ENCODE measurements around the gene ALKBH1.
"Not testable (repeated sequence)": the region's sequence is repeated elsewhere in the genome, so short reads cannot be mapped to it uniquely, and the experiment has no call there.

The ALKBH1 gene

DNA sequence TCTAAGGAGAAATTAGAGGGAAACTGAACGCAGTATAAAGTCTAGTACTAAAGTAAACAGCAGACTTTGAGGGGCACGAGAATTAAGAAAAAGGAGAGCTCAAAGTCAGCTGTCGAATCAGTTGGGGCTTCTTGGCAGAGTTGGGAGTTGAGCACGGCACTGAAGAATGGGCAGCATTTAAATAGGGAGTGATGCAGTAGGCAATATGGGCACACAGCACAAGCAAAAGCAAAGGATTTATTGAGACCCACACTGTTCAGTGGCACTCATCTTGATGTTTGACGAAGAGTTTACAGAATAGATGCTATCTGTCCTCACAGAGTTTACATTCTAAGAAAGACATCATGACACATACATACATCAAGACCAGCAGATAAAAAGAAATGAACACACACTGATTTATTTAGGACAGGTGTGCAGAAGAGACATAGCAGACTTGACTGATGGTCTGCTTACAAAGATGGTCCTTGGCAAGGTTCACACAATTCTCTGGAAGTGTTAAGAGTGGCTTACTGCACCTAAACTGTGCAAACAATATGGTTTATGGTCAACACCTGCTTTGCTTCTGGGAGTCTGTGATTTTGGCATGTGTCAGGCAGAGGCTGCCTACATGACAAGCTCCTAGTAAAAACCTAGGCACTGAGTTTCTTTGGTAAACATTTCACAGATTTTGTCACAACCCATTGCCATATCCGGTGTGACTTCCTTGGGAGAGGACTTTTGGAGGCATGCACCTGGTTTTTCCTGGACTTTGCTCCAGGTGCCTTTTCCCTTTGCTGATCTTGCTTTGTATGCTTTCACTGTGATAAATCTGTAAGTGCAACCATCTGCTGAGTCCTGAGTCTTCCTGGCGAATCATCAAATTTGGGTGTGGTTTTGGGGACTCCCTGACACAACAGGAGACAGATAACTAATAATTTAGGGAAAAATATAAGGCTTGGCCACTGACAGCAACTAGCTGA is 26.3 kb downstream of the ALKBH1 start:
- in situ Hi-C loops (cut with MboI; ENCODE audit: low sequenced_read_pairs): no loop called here

DNA sequence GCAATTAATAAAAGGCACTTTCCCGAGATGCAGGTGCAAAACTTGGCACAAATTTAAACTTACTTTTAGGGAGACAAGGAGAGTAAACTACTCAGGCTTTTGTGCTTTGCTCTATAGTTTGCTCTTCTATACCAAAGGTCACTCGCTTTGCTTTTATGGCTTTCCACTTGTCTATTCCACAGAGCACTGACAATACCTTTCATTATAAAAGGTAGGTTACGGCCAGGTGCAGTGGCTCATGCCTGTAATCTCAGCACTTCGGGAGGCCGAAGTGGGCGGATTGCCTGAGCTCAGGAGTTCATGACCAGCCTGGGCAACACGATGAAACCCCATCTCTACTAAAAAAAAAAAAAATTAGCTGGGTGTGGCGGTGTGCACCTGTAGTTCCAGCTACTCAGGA is 32.9 kb downstream of the ALKBH1 start:
- in situ Hi-C loops (cut with MboI; ENCODE audit: low sequenced_read_pairs): no loop called here

DNA sequence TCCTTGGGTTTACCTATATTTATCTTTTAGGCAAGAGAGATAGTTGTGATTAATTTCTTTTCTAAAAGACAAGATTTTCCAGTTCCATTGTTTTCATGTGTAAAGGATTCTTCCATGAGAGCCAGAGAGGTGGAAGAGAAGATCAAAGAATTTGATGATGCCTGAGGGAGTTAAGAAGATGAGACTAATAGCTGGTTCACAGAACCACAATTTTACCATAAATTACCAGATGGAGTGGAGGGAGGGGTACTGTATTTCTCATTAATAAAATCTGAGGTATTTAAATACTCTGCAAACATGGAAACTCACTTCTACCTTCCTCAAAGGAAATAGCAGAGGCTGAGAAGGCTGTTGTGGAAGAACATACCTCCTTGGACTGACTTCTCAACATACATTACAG is 34.6 kb downstream of the ALKBH1 start:
- in situ Hi-C loops (cut with MboI; ENCODE audit: low sequenced_read_pairs): no loop called here

DNA sequence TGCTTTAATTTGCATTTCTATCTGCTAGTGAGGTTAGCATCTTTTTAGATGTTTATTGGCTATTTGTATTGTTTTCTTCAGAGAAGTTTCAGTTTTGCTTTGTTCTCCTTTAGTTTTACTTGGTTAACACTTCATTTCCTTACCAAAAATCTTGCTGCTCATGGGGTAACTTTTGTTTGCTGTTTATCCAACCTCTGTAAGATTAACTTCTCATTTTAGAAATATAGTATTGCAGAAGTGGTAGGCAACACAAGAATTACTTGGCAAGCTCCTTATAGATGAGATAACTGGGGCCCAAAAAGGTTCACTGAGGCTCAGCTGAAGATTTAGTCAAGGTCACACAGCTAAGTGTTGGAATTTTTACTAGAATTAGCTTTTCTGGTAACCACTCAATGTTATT is 40.5 kb downstream of the ALKBH1 start:
- in situ Hi-C loops (cut with MboI; ENCODE audit: low sequenced_read_pairs): no loop called here

DNA sequence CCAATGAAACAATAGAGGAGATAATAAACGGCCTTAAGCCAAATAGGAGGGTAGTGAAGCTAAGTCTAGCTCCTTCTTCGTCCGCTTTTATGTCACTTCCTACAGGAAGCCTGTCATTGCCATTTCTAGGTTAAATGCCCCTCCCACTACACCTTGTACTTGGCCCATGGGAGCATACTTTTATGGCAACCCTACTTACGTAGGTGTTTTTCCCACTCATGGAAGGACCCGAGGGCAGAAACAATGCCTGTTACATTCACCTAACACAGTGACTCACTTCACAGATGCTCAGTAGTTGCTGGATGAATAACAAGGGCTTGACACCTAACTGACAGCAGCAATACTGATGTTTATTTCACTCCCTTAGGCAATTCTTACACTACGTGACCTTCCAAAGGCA is 44.5 kb downstream of the ALKBH1 start:
- in situ Hi-C loops (cut with MboI; ENCODE audit: low sequenced_read_pairs): no loop called here

- in situ Hi-C loops (cut with MboI; ENCODE audit: low sequenced_read_pairs): not testable (repeated sequence)
Observed at GRCh38 chr14:77661562-77661961, 46.3 kb downstream of the ALKBH1 start.

GRCh38 chr14:77660754-77661153 is 47.1 kb downstream of the ALKBH1 start:
- in situ Hi-C loops (cut with MboI; ENCODE audit: low sequenced_read_pairs): no loop called here

DNA sequence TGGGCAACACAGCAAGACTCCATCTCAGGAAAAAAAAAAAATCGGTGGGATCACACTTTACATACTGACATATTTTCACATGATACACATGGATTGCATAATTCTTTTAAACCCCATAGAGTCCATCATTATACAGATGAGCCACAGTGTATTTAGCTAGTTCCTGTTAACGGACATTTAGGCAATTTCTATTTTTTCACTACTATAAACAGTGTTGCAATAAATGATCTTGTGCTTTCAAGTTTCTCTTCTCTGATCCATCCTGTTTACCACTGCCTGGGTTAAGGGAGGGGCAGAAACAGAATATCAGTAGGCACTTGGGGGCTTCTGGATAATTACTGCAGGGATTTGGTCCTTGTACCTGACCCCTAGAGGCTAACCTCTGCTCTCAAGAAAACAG is 48.0 kb downstream of the ALKBH1 start:
- in situ Hi-C loops (cut with MboI; ENCODE audit: low sequenced_read_pairs): no loop called here

DNA sequence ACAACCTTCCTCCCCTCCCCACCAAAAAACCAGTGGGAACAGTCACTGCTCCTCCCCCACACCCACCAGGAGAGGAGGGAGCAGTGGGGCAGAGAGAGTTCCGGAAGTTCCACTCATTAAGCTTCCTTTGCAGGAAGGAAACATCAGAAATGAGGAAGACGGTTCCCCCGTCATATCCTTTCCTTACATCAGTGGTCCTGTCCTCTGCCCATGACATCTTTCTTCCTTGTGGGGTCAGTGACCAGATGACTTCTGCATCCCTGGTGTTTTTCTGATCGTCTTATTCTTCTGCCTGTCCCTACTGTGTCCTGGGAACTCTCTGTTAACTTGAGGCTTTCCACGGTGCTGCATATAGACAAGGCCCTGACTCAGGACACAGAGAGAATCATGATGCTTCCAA is 50.5 kb downstream of the ALKBH1 start:
- in situ Hi-C loops (cut with MboI; ENCODE audit: low sequenced_read_pairs): no loop called here

DNA sequence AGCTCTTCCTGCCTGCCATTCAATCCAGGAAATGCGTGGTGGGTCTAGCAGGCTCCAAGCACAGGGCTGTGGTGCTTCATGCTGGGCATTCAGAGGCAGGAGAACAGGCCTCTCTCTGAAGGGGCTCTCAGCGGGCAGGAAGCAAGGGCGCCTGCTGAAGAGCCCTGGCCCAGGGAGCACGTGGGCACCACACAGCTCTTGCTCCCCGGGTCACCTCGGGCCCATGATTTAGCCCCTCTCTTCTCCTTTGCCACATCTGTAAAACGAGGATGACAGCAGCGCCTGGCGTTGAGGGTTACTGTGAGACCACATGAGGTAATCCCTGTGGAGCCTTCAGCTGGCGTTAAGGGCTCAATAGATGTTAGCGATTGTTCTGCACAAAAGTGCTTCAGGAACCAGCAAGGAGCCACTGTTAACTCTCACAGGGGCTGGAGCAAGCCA is 53.8 kb downstream of the ALKBH1 start:
- in situ Hi-C loops (cut with MboI; ENCODE audit: low sequenced_read_pairs): no loop called here

DNA sequence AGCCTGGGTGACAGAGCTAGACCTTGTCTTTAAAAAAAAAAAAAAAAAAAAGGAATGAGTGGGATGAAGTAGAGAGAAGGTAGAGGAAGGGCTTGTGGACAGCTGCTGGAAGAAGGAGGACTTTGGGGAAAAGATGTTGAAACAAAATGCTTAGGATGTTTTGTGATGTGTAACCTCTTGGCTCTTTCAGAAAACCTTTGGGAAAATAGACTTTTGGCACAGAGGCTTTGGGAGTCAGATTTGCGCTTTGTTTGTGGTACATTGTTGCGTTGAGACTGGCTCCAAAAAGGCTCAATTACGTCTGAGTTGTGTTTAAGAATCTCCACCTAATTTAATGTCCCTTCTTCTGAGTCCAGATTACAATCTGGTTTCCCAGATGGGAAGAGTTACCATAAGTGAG is 58.5 kb downstream of the ALKBH1 start:
- in situ Hi-C loops (cut with MboI; ENCODE audit: low sequenced_read_pairs): no loop called here

DNA sequence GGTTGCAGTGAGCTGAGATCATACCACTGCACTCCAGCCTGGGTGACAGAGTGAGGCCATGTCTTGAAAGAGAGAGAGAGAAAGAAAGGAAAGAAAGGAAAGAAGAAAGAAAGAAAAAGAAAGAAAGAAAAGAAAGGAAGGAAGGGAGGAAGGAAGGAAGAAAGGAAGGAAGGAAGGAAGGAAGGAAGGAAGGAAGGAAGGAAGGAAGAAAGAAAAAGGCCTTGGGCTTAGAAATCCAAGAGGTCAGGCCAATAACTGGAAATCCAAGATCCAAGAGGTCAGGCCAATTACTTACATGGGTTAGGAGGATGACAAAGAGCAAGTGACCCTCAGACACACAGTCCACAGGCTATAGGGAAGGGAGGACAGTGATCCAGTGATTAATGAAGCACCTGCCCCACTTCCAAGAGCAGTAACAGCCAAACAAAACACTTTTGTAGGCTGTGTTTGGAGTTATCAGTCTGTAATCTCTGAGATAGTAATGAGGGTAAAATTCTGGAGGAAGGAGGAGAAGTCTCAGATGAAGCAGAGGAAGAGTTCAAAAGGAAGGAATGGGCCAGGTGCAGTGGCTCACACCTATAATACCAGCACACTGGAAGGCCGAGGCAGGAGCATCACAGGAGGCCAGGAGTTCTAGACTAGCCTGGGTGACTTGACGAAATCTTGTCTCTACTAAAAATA is 59.2 kb downstream of the ALKBH1 start:
- in situ Hi-C loops (cut with MboI; ENCODE audit: low sequenced_read_pairs): no loop called here

DNA sequence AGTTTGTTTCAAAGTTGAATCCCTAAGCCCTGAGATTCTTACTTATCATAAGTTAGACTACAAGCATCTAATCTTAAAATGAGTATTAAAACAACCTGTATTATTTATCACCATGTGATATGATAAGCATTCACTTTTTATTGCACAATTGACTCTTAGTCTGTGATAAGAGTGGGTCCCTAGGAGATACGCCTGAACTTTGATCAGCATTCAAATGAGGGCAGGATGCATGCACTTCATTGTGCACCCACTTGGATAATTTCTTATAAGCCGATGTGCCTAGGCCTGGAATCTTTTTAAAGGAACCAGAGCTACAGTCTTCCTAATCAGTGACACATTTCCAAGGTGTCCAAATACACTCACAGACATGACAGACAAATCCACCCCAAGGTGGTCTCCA is 60.0 kb downstream of the ALKBH1 start:
- in situ Hi-C loops (cut with MboI; ENCODE audit: low sequenced_read_pairs): no loop called here

- in situ Hi-C loops (cut with MboI; ENCODE audit: low sequenced_read_pairs): no loop called here
Observed at GRCh38 chr14:77646907-77647306, 60.9 kb downstream of the ALKBH1 start.

- in situ Hi-C loops (cut with MboI; ENCODE audit: low sequenced_read_pairs): no loop called here
Observed at GRCh38 chr14:77645520-77646230, 62.1 kb downstream of the ALKBH1 start.

GRCh38 chr14:77642407-77642806 is 65.4 kb downstream of the ALKBH1 start:
- in situ Hi-C loops (cut with MboI; ENCODE audit: low sequenced_read_pairs): no loop called here

GRCh38 chr14:77641534-77642341 is 66.1 kb downstream of the ALKBH1 start:
- in situ Hi-C loops (cut with MboI; ENCODE audit: low sequenced_read_pairs): no loop called here

DNA sequence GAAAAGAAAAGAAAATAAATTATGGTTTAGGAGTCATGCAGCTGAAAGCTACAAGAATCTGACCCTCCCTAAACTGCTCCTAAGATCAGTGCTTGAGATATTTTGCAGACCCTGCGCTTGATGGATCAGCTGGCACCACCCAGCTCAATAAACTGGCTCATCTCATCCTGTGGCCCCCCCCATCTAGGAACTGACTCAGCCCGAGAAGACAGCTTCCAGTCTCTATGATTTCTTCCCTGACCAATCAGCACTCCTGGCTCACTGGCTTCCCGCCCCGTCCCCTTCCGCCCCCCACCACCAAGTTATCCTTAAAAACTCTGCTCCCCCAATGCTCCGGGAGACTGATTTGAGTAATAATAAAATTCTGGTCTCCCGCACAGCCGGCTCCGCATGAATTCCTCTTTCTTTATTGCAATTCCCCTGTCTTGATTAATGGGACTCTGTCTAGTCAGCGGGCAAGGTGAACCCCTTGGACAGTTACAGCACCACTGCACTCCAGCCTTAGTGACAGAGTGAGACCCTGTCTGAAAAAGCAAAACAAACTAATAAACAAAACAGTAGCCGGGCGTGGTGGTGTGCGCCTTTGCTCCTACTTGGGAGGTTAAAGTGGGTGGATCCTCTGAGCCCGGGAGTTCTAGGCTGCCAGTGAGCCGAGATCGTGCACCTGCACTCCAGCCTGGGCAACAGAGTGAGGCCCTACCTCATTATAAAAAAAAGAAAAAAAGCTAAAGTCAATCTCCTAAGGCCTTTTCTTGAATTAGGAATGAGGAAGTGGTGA is 66.9 kb downstream of the ALKBH1 start:
- in situ Hi-C loops (cut with MboI; ENCODE audit: low sequenced_read_pairs): no loop called here

DNA sequence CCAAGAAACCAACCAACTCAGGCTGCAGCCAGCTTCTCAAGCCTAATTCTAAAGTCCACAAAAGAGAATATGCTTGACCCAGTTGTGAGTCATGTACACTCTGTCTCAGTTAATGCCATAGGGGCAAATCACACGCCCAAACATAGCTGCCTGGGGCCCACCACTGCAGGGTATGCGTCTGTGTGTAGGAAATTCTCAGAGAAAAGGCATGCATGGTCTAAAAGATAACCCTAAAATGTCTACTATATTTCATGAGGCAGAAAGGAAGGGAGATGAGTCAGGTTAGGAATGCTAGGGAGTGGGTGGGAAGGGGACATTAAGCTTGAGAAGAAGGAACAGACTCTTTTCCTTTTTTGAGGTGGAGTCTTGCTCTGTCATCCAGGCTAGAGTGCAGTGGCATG is 69.1 kb downstream of the ALKBH1 start:
- in situ Hi-C loops (cut with MboI; ENCODE audit: low sequenced_read_pairs): no loop called here

DNA sequence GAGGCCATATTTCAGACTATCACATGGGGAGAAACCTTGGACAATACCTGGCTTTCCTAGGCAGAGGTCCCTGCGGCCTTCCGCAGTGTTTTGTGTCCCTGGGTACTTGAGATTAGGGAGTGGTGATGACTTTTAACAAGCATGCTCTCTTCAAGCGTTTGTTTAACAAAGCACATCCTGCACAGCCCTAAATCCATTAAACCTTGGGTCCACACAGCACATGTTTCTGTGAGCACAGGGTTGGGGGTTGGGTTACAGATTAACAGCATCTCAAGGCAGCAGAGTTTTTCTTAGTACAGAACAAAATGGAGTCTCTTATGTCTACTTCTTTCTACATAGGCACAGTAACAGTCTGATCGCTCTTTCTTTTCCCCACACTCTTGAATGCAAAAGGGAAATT is 72.0 kb downstream of the ALKBH1 start:
- in situ Hi-C loops (cut with MboI; ENCODE audit: low sequenced_read_pairs): not testable (repeated sequence)

Measured in HL-60/S4 treated with phorbol 12-myristate 13-acetate at 8.2 ng/mL for 4 days and 3 days (cell line).